ENCODE measurements around the gene C3. TPM values are rescaled to one million over a fixed set of nuclear protein-coding genes. Genes with fewer than 3 reads are reported as not detected.

Gene C3
- total RNA-seq, 1 donor from 2014 or later, result 1,129 TPM

- no peak for TF ChIP-seq CTCF (IDR thresholded peaks at IDR 0.05)
- Histone ChIP-seq H3K27me3 (no peaks in the 10 kb centered on the region), H3K4me3 (no peak overlapping the region), H3K9me3 (no peaks in the 10 kb centered on the region), H3K4me1 (no peaks in the 10 kb centered on the region), H3K36me3 (peaks cover 64% of the 10 kb centered on the region), H3K27ac (no peak overlapping the region)
- intact Hi-C loops (cut with DNase I), result no loop called here
- DNase-seq, result no peak
- no peak for ATAC-seq
Measured at GRCh38 chr19:6679139-6679538, 41.3 kb downstream of the C3 start.

- TF ChIP-seq CTCF (IDR thresholded peaks at IDR 0.05), result no peak
- Histone ChIP-seq H3K27ac (no peak overlapping the region), H3K9me3 (no peaks in the 10 kb centered on the region), H3K27me3 (no peaks in the 10 kb centered on the region), H3K36me3 (peaks cover 59% of the 10 kb centered on the region), H3K4me3 (no peak overlapping the region), H3K4me1 (no peaks in the 10 kb centered on the region)
- intact Hi-C loops (cut with DNase I), result no loop called here
- no peak for DNase-seq
- ATAC-seq, result no peak
Measured at GRCh38 chr19:6678690-6679109, 41.8 kb downstream of the C3 start.

GRCh38 chr19:6677883-6678689, 42.4 kb downstream of the C3 start:
- no peaks in the 10 kb centered on the region for H3K4me1 ChIP-seq
- no peaks in the 10 kb centered on the region for H3K27me3 ChIP-seq
- no peaks in the 10 kb centered on the region for H3K9me3 ChIP-seq
- no peak for DNase-seq
- peak; percentile 67 for ATAC-seq
- TF ChIP-seq CTCF (IDR thresholded peaks at IDR 0.05), result no peak
- no peak overlapping the region for H3K4me3 ChIP-seq
- H3K27ac ChIP-seq, result no peak overlapping the region
- intact Hi-C loops (cut with DNase I), result no loop called here
- H3K36me3 ChIP-seq, result peaks cover 53% of the 10 kb centered on the region

GRCh38 chr19:6677495-6677882, 43.0 kb downstream of the C3 start:
- ATAC-seq (no peak), DNase-seq (no peak)
- peaks cover 47% of the 10 kb centered on the region for H3K36me3 ChIP-seq
- no peaks in the 10 kb centered on the region for H3K27me3 ChIP-seq
- no peaks in the 10 kb centered on the region for H3K9me3 ChIP-seq
- no peak overlapping the region for H3K27ac ChIP-seq
- no peak overlapping the region for H3K4me3 ChIP-seq
- intact Hi-C loops (cut with DNase I), result no loop called here
- H3K4me1 ChIP-seq, result no peaks in the 10 kb centered on the region
- TF ChIP-seq CTCF (IDR thresholded peaks at IDR 0.05), result no peak

- H3K27ac ChIP-seq, result no peak overlapping the region
- H3K4me3 ChIP-seq, result no peak overlapping the region
- intact Hi-C loops (cut with DNase I), result no loop called here
- no peaks in the 10 kb centered on the region for H3K27me3 ChIP-seq
- H3K36me3 ChIP-seq, result peaks cover 35% of the 10 kb centered on the region
- ATAC-seq (no peak), DNase-seq (no peak)
- no peaks in the 10 kb centered on the region for H3K4me1 ChIP-seq
- TF ChIP-seq CTCF (IDR thresholded peaks at IDR 0.05), result no peak
- no peaks in the 10 kb centered on the region for H3K9me3 ChIP-seq
Measured at GRCh38 chr19:6676288-6676687, 44.2 kb downstream of the C3 start.
